ENCODE results near the gene LPP.

Gene LPP

GRCh38 chr3:188927971-188928370, 774.0 kb downstream of the LPP start:
- no peak for FAIRE-seq

GRCh38 chr3:188929137-188929536, 775.2 kb downstream of the LPP start:
- FAIRE-seq (no peak), DNase-seq (ENCODE audit: low spot score) (no peak)

More at GRCh38 chr3:188927971-188928370, 774.0 kb downstream of the LPP start:
- DNase-seq (ENCODE audit: low spot score): no peak

- no peak for FAIRE-seq
- DNase-seq (ENCODE audit: low spot score): no peak
Measured at GRCh38 chr3:188931036-188931435, 777.1 kb downstream of the LPP start.

- FAIRE-seq: peak; percentile 88
- DNase-seq (ENCODE audit: low spot score): peak; percentile 68
Measured at GRCh38 chr3:188931531-188931930, 777.6 kb downstream of the LPP start.

GRCh38 chr3:188934989-188935388, 781.0 kb downstream of the LPP start:
- no peak for DNase-seq (ENCODE audit: low spot score)
- no peak for FAIRE-seq

GRCh38 chr3:188936597-188937107, 782.7 kb downstream of the LPP start:
- FAIRE-seq (no peak), DNase-seq (ENCODE audit: low spot score) (no peak)

GRCh38 chr3:188937389-188937788, 783.4 kb downstream of the LPP start:
- FAIRE-seq: no peak
- no peak for DNase-seq (ENCODE audit: low spot score)

GRCh38 chr3:188938999-188939398, 785.0 kb downstream of the LPP start:
- DNase-seq (ENCODE audit: low spot score) (no peak), FAIRE-seq (no peak)

- DNase-seq (ENCODE audit: low spot score): no peak
- FAIRE-seq: no peak
Measured at GRCh38 chr3:188939814-188940572, 786.0 kb downstream of the LPP start.

Measured in RCC 7860 (cell line).